ENCODE measurements around the gene PDLIM1.
"Not testable (repeated sequence)": the region's sequence is repeated elsewhere in the genome, so short reads cannot be mapped to it uniquely, and the experiment has no call there.

The PDLIM1 gene

DNA sequence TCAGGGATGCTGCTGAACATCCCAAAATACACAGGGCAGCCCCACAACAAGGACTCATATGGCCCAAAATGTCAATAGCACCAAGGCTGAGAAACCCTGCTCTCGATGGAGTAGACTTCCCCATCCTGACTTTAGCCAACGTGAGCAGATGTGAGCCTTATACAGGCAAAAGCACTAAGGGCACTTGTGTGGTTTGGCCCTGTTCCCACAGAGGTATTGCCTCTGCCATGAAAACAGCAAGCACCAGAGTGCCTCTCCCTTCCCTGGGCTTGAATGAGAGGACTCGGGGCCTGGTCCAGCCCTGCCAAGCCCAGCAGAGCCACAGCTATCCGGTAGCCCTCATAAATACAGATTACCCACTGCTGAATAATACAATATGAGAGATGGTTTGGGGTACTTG is 49.3 kb downstream of the PDLIM1 start:
- no peak for ATAC-seq (ENCODE audit: low read depth)
- H3K27ac Mint-ChIP-seq, result no peak overlapping the region
- peaks cover 3% of the 10 kb centered on the region for H3K4me1 Mint-ChIP-seq
- H3K4me3 Mint-ChIP-seq, result no peak overlapping the region
- no peaks in the 10 kb centered on the region for H3K9me3 Mint-ChIP-seq
- peaks cover 31% of the 10 kb centered on the region for H3K36me3 Mint-ChIP-seq
- no peak for DNase-seq (ENCODE audit: low spot score in 2 of 2)
- no peaks in the 10 kb centered on the region for H3K27me3 Mint-ChIP-seq

DNA sequence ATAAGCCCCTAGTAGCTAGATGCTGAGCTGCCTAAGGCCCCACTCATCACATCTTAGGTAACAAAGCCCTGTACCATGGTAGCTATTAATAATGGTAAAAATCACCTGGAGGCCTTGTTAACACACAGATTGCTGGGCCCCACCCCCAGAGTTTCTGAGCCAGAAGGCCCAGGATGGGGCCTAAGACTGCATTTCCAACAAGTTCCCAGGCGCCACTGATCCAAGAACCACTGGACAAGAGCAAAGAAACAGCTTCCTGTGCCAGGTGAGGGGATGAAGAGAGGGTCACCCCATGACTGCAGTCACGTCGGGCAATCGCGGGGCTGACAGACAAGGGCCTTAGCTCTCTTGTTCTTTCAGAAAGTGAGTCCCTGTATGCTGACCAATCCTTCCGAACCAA is 50.0 kb downstream of the PDLIM1 start:
- Mint-ChIP-seq H3K9me3 (no peaks in the 10 kb centered on the region), H3K27ac (no peak overlapping the region)

DNA sequence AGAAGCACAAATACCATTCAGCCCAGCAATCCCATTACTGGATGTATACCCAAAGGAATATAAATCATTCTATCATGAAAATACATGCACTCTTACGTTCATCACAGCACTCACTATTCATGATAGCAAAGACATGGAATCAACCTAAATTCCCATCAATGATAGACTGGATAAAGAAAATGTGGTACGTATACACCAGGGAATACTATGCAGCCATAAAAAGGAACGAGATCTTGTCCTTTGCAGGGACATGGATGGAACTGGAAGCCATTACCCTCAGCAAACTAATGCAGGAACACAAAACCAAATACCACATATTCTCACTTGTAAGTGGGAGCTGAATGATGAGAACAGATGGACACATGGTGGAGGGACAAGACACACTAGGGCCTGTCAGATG is 50.7 kb downstream of the PDLIM1 start:
- Mint-ChIP-seq H3K4me1 (peaks cover 11% of the 10 kb centered on the region), H3K36me3 (peaks cover 30% of the 10 kb centered on the region)
- not testable (repeated sequence) for H3K27ac Mint-ChIP-seq; H3K27me3 Mint-ChIP-seq; DNase-seq (ENCODE audit: low spot score in 2 of 2); H3K4me3 Mint-ChIP-seq; H3K9me3 Mint-ChIP-seq; ATAC-seq (ENCODE audit: low read depth)

More for the DNA sequence above, 50.0 kb downstream of the PDLIM1 start:
- peaks cover 10% of the 10 kb centered on the region for H3K4me1 Mint-ChIP-seq
- H3K36me3 Mint-ChIP-seq, result peaks cover 32% of the 10 kb centered on the region
- no peaks in the 10 kb centered on the region for H3K27me3 Mint-ChIP-seq
- H3K4me3 Mint-ChIP-seq, result no peak overlapping the region
- no peak for ATAC-seq (ENCODE audit: low read depth)
- no peak for DNase-seq (ENCODE audit: low spot score in 2 of 2)

DNA sequence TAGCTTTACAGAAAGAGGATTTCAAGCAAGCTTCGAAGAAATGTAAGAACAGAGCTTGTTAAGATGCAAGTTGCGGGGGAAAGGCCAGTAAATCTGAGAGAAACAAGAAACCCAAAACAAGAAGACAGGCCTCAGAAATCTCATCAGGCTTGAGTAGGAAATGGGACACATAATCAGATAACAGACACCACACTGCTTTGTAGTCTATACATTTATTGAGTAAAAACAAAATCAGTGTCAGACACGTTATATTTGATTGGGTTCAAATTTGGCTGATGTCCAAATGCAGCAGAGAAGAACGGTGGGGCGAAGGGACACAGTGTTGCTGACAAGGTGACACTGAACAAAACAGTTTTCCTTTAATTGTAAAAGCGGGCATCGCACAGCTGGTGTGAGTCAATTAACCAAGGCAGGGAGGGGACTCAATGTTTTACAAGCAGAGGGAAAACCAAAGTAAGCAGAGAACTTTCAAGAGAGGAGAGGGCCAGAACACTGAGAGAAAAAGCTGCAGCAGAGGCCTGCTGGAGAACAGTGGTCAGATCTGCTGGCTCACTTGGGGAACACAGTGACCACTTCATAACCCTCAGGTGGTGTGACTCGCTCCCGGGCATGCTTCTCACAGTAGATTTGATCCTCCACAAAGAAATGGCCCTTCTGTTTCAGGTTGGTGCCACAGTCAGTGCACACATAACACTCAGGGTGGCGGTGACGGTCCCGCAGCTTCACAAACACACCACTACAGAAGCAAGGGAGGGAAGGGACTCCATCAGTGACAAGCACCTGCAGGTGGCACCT is 53.2 kb downstream of the PDLIM1 start:
- H3K9me3 Mint-ChIP-seq, result no peaks in the 10 kb centered on the region
- peaks cover 12% of the 10 kb centered on the region for H3K4me1 Mint-ChIP-seq
- H3K27ac Mint-ChIP-seq, result peak overlapping the region; percentile 85
- no peaks in the 10 kb centered on the region for H3K27me3 Mint-ChIP-seq
- ATAC-seq (ENCODE audit: low read depth), result no peak
- no peak overlapping the region for H3K4me3 Mint-ChIP-seq
- no peak for DNase-seq (ENCODE audit: low spot score in 2 of 2)
- peaks cover 29% of the 10 kb centered on the region for H3K36me3 Mint-ChIP-seq

DNA sequence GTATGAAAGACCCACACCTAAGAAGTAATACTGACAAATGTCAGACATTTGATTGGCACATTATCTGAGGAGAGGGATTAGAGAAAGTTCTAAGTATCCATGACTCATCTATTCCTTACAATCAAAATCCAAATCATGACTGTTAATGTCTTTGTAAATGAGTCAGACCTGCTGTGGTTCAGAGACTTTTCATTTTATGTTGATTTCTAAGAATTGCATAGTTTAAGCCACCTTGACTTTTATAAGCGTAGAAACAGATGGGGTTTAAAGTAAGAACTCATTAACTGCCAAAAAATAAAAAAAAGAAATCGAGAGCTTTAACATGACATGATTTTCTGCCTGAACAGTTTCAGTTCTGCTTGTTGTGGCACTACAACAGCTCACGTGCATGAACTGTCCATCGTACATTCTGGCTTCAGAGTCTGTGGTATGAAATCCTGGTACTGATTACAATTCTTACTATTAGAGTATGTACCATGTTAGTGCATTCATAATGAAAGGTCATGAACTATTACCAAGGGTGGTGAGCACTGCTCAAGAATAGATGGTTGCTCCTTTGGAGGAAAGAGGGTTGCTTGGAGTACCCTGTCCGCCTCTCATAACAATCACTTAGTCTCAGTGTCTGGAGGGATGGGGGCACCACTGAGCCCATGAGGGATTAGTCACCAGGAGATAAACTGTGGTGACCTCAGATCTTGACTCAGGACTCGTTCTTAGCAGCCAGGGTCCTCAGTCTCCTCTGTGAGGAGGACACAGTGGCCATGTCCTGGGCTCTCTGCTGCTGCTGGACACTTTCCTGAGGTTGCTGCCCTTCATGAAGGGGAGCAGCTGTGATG is 54.5 kb downstream of the PDLIM1 start:
- peak; percentile 90 for ATAC-seq (ENCODE audit: low read depth)
- H3K27me3 Mint-ChIP-seq, result no peaks in the 10 kb centered on the region

DNA sequence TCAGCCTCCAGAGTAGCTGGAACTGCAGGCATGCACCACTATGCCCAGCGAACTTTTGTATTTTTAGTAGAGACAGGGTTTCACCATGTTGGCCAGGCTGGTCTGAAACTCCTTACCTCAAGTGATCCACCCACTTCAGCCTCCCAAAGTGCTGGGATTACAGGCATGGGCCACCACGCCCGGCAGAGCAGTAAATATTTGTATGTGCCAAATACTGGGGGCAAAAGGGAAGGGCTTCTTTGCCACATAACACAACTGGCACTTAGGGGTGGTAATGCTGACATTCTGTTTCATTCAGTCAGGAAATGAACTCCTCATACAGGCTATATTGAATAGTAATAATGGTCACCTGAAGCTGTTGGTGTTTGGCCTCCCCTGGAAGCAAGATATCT is 55.1 kb downstream of the PDLIM1 start:
- Mint-ChIP-seq H3K4me1 (peaks cover 18% of the 10 kb centered on the region), H3K9me3 (no peaks in the 10 kb centered on the region), H3K4me3 (no peak overlapping the region), H3K36me3 (peaks cover 32% of the 10 kb centered on the region), H3K27ac (peak overlapping the region; percentile 85), H3K27me3 (no peaks in the 10 kb centered on the region)
- ATAC-seq (ENCODE audit: low read depth) (no peak), DNase-seq (ENCODE audit: low spot score in 2 of 2) (no peak)

More for the DNA sequence above, 54.5 kb downstream of the PDLIM1 start:
- no peak for DNase-seq (ENCODE audit: low spot score in 2 of 2)
- Mint-ChIP-seq H3K4me1 (peaks cover 14% of the 10 kb centered on the region), H3K9me3 (no peaks in the 10 kb centered on the region), H3K4me3 (peak overlapping the region; percentile 5), H3K27ac (peak overlapping the region; percentile 85), H3K36me3 (peaks cover 29% of the 10 kb centered on the region)

DNA sequence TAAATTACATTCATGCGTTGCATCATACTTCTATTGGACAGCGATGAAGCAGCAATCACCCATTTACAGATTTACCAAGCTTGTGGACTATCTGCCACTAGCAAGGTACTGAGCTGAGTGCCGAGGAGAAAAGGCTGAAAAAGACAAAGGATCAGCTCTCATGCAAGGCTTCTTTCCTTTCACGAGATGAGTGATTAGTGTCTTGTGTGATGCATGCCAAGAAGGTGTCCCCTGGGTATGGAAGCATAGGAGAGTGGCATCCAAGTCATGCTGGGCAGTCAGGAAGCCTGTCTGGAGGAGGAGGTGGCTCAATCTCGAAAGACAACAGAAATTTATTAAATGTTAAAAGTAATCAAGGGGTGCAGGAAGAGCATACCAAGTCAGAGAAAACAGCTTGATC is 55.9 kb downstream of the PDLIM1 start:
- H3K9me3 Mint-ChIP-seq, result no peaks in the 10 kb centered on the region
- H3K36me3 Mint-ChIP-seq, result peaks cover 28% of the 10 kb centered on the region
- H3K4me1 Mint-ChIP-seq, result peaks cover 21% of the 10 kb centered on the region
- ATAC-seq (ENCODE audit: low read depth) (no peak), DNase-seq (ENCODE audit: low spot score in 2 of 2) (no peak)
- no peak overlapping the region for H3K4me3 Mint-ChIP-seq
- no peaks in the 10 kb centered on the region for H3K27me3 Mint-ChIP-seq
- no peak overlapping the region for H3K27ac Mint-ChIP-seq

DNA sequence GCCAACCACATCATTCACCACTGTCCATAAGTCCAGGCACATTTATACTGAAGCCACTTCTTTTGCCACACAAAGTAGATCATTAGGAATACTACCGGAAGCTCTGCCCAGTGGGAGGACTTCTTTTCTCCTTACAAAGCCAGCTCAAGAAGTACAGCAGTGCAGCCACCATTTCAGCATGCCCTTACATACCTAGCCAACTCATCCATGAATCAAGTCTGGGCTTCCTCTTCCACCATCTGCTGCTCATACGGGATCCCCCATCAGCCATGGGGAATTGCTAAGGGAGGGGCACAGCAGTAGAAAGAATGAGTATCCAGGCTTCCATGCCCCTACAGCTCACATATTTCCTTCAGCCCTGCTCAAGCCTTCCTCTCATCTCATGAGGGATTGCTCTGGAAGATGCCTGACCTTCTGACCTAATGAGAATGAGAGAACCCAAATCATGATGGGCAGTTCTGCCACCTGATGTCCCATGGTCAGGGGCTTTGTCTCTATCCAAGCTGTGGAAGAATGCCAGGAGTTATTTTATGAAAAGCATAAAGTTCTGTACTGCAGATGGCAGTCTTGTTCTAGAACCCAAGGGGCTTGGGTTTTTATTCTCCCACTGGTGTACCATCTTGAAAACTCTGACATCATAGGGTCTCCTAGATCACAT is 57.3 kb downstream of the PDLIM1 start:
- Mint-ChIP-seq H3K27ac (no peak overlapping the region), H3K4me3 (no peak overlapping the region), H3K27me3 (no peaks in the 10 kb centered on the region), H3K9me3 (no peaks in the 10 kb centered on the region), H3K36me3 (peaks cover 21% of the 10 kb centered on the region), H3K4me1 (peaks cover 21% of the 10 kb centered on the region)
- ATAC-seq (ENCODE audit: low read depth) (no peak), DNase-seq (ENCODE audit: low spot score in 2 of 2) (no peak)

DNA sequence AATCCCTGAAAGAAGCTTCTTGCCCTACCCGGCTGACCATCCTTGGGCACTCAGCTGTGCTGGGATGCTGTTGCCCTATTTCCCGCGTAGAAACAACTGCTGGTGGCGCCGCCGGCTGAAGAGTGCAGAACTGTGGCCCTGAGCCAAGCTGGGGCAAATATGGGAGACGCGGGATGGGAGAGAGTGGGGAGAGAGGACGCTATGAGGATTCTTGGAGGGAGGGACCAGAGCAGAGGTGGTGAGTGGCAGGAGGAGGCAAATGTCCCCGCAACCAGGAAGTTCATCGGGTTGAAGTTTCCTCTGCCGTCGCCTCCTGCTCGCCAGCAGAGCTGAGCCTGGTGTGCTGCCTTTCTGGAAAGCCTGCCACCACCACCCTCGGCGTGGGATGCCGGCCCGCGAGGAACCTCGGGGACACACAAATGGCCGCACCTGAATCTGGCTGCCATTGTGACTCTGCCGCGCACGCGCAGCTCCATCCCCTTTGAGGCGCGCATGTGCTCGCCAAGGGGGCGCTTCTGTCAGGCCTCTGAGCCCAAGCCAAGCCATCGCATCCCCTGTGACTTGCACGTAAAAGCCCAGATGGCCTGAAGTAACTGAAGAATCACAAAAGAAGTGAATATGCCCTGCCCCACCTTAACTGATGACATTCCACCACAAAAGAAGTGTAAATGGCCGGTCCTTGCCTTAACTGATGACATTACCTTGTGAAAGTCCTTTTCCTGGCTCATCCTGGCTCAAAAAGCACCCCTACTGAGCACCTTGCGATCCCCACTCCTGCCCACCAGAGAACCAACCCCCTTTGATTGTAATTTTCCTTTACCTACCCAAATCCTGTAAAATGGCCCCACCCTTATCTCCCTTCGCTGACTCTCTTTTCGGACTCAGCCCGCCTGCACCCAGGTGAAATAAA is 59.9 kb downstream of the PDLIM1 start:
- not testable (repeated sequence) for H3K9me3 Mint-ChIP-seq, H3K36me3 Mint-ChIP-seq, H3K27me3 Mint-ChIP-seq
- ATAC-seq (ENCODE audit: low read depth) (peak; percentile 97), DNase-seq (ENCODE audit: low spot score in 2 of 2) (peak; percentile 51 to 66)
- Mint-ChIP-seq H3K4me1 (peaks cover 14% of the 10 kb centered on the region), H3K27ac (peak overlapping the region; percentile 90), H3K4me3 (peak overlapping the region; percentile 94)

DNA sequence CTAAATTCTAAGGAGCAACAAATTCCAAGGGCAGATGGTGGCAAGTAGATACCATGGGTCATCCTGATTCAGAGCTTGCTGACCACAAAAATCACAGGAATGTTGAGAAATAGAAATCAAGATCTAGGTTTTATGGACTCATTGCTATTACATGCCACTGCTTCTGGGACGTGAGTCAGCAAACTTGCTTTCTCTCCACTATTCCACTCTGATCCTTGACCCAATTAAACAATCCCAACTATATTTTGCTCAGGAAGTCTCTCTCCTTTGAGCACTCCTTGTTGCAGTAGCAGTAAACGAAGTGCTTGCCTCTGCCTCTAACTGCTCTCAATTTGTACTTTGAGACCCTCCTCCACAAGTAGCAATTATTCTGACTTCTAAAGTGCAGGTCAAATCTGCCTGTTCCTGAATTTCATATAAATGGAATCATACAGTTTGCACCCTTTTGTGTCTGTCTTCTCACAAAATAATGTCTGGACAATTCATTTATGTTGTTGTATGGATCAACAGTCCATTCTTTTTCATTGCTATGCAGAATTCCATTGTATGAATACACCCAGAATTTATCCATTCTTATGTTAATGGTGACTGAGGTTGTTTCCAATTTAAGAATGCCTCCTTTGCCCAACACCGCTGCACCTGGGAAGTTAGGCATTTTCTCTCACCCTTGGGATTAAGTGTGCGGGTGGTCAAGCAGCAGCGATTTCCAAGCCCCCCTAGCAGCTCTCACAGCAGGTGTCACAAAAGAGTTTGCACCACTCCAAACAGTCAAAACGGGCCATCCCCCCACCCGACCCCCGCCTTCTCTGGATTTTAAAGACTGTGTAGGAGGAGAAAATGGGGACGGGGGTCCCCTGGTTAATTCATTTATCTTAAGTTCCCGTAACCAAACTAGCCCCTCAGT is 60.8 kb downstream of the PDLIM1 start:
- Mint-ChIP-seq H3K4me3 (peak overlapping the region; percentile 94), H3K27ac (peak overlapping the region; percentile 90), H3K27me3 (no peaks in the 10 kb centered on the region), H3K4me1 (peaks cover 12% of the 10 kb centered on the region), H3K36me3 (peaks cover 9% of the 10 kb centered on the region), H3K9me3 (no peaks in the 10 kb centered on the region)
- no peak for ATAC-seq (ENCODE audit: low read depth)
- no peak for DNase-seq (ENCODE audit: low spot score in 2 of 2)

DNA sequence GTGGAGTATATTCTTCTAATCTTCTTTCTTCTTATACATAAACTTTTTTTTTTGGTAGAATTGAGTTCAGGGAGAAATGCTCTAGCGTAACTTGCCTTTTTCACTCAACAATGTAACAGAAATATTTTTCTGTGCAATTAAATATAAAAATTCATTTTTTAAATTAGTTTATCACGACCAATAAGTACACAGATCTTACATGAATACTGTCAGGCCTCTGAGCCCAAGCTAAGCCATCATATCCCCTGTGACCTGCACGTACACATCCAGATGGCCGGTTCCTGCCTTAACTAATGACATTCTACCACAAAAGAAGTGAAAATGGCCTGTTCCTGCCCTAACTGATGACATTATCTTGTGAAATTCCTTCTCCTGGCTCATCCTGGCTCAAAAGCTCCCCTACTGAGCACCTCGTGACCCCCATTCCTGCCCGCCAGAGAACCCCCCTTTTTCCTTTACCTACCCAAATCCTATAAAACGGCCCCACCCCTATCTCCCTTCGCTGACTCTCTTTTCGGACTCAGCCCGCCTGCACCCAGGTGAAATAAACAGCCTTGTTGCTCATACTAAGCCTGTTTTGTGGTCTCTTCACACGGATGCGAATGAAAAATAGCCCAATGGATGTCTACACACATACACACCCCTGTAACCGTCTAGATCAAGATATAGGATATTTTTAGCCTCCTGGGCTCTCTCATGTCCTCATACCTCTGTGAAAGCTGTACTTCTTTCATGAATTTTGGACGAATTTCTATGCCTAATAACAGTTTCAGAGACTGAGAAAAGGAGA is 61.7 kb downstream of the PDLIM1 start:
- not testable (repeated sequence) for H3K4me3 Mint-ChIP-seq; DNase-seq (ENCODE audit: low spot score in 2 of 2); H3K36me3 Mint-ChIP-seq; ATAC-seq (ENCODE audit: low read depth); H3K27ac Mint-ChIP-seq; H3K9me3 Mint-ChIP-seq; H3K27me3 Mint-ChIP-seq
- H3K4me1 Mint-ChIP-seq, result peaks cover 12% of the 10 kb centered on the region

DNA sequence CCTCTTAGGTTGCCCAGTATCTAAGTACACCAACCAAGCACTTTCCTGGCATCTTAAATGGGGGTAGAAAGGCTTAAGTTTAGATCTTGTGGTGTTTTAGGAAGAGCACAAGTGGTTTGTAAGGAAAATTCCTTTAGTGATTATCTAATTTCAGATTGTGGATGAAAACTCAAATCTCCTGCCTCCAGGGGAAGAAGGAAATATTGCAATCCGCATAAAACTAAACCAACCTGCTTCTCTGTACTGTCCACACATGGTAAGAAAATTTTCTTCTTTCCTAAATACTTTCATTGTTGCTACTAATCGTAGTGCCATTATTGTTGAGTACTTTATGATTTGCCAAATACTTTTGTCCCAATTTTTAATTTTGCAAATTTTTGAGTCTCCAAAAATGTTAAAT is 65.7 kb downstream of the PDLIM1 start:
- H3K9me3 Mint-ChIP-seq, result no peaks in the 10 kb centered on the region
- no peak overlapping the region for H3K4me3 Mint-ChIP-seq
- no peak overlapping the region for H3K27ac Mint-ChIP-seq
- DNase-seq (ENCODE audit: low spot score in 2 of 2) (no peak), ATAC-seq (ENCODE audit: low read depth) (no peak)
- H3K36me3 Mint-ChIP-seq, result peaks cover 5% of the 10 kb centered on the region
- no peaks in the 10 kb centered on the region for H3K4me1 Mint-ChIP-seq
- H3K27me3 Mint-ChIP-seq, result no peaks in the 10 kb centered on the region

Measured in memory B cell (primary cell).